ENCODE data around the gene HHAT.

Gene HHAT

DNA sequence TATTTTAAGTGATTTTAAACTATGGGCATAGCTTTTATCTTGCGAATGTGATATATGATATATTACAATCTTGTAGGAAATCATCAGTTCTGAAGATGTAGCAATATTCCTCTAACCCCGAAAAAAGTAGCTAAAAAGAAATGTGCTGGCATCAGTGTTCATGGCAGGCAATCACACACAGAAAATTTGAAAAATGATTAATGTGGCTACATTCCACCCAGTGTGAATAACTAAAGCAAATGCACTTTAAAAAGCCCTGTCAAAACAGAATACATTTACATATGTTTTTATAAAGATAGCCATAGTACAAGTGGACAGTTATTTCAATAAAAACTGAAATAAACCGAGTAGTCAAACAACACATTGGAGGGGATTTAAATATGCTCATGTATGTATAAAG lies 260.2 kb downstream of the HHAT start:
- H3K27me3 ChIP-seq (replicated peaks; ENCODE audit: control insufficient read depth, insufficient read depth, low read length): no peaks in the 10 kb centered on the region
- peak; percentile 15 for DNase-seq (ENCODE audit: low read depth)
- peaks cover 13% of the 10 kb centered on the region for H3K4me1 ChIP-seq (ENCODE audit: control insufficient read depth, insufficient read depth, low read length)
- no peak overlapping the region for H3K4me3 ChIP-seq (ENCODE audit: low read length)
- H3K9ac ChIP-seq (ENCODE audit: low read length): no peak overlapping the region
- H3K9me3 ChIP-seq (ENCODE audit: control insufficient read depth, low read length): no peaks in the 10 kb centered on the region
- H3K36me3 ChIP-seq (ENCODE audit: control insufficient read depth, insufficient read depth, low read length, severe bottlenecking): no peaks in the 10 kb centered on the region

DNA sequence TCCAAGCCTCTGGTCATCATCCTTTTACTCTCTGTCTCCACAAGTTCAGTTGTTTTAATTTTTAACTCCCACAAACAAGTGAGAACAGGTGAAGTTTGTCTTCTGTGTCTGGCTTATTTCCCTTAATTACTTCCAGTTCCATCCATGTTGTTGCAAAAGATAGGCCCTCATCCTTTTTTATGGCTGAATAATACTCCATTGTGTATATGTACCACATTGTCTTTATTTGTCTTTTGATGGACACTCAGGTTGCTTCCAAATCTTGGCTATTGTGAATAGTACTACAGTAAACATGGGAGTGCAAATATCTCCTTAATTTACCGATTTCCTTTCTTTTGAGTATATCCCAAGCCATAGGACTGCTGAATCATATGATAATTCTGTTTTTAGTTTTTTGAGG lies 262.5 kb downstream of the HHAT start:
- H3K9ac ChIP-seq (ENCODE audit: low read length): no peak overlapping the region
- no peaks in the 10 kb centered on the region for H3K36me3 ChIP-seq (ENCODE audit: control insufficient read depth, insufficient read depth, low read length, severe bottlenecking)
- no peak for DNase-seq (ENCODE audit: low read depth)
- H3K9me3 ChIP-seq (ENCODE audit: control insufficient read depth, low read length): no peaks in the 10 kb centered on the region
- H3K4me3 ChIP-seq (ENCODE audit: low read length): no peak overlapping the region
- no peaks in the 10 kb centered on the region for H3K27me3 ChIP-seq (replicated peaks; ENCODE audit: control insufficient read depth, insufficient read depth, low read length)
- H3K4me1 ChIP-seq (ENCODE audit: control insufficient read depth, insufficient read depth, low read length): peaks cover 13% of the 10 kb centered on the region

DNA sequence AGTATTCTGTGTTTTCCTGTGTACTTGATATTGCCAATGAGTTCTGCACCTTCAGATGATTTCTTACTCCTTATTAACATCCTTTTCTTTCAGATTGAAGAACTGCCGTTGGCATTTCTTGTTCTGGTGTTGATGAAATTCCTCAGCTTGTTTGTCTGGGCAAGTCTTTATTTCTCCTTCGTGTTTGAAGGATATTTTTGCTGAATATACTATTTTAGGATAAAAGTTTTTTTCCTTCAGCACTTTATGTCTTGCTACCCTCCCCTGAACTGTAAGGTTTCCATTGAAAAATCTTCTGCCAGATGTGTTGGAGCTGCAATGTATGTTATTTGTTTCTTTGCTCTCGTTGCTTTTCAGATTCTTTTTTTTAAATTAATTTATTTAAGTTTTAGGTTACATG lies 265.9 kb downstream of the HHAT start:
- no peak for DNase-seq (ENCODE audit: low read depth)
- Histone ChIP-seq H3K36me3 (ENCODE audit: control insufficient read depth, insufficient read depth, low read length, severe bottlenecking) (no peaks in the 10 kb centered on the region), H3K4me3 (ENCODE audit: low read length) (no peak overlapping the region), H3K9me3 (ENCODE audit: control insufficient read depth, low read length) (no peaks in the 10 kb centered on the region), H3K27me3 (replicated peaks; ENCODE audit: control insufficient read depth, insufficient read depth, low read length) (no peaks in the 10 kb centered on the region), H3K4me1 (ENCODE audit: control insufficient read depth, insufficient read depth, low read length) (peaks cover 21% of the 10 kb centered on the region), H3K9ac (ENCODE audit: low read length) (no peak overlapping the region)

DNA sequence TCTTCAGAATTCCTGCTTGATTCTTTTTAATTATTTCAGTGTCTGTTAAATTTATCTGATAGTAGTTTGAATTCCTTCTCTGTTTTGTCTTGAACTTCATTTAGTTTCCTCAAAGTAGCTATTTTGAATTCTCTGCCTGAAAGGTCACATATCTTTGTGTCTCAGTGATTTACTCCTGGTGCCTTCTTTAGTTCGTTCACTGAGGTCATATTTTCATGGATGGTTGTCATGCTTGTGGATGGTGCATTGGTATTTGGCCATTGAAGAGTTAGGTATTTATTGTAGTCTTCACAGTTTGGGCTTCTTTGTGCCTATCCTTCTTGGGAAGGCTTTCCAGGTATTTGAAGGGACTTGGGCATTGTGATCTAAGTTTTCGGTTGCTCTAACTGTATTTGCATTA lies 267.9 kb downstream of the HHAT start:
- H3K9ac ChIP-seq (ENCODE audit: low read length): no peak overlapping the region
- H3K4me3 ChIP-seq (ENCODE audit: low read length): no peak overlapping the region
- DNase-seq (ENCODE audit: low read depth): no peak
- no peaks in the 10 kb centered on the region for H3K27me3 ChIP-seq (replicated peaks; ENCODE audit: control insufficient read depth, insufficient read depth, low read length)
- peaks cover 25% of the 10 kb centered on the region for H3K4me1 ChIP-seq (ENCODE audit: control insufficient read depth, insufficient read depth, low read length)
- no peaks in the 10 kb centered on the region for H3K9me3 ChIP-seq (ENCODE audit: control insufficient read depth, low read length)
- no peaks in the 10 kb centered on the region for H3K36me3 ChIP-seq (ENCODE audit: control insufficient read depth, insufficient read depth, low read length, severe bottlenecking)

DNA sequence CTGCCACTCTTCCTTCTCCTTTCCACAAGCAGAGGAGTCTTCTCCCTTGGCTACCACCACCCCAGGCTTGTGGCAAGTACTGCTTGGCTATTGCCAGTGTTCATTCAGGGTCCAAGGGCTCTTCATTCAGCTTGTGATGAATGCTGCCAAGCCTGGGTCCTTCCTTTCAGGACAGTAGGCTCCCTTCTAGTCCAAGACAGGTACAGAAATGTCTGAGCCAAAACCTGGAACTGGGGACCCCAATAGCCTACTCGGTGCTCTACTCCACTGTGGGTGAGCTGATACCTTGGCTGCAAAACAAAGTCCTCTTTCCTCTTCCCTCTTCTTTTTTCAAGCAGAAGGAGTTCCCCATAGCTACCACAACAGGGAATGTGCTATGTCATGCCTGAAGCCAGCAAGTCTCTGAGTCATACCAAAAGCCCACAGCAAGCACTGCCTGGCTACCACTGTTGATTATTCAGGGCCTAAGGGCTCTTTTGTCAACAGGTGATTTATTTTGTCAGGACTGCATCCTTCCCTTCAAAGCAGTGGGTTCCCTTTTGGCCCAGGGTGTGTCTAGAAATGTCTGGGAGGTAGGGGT lies 268.9 kb downstream of the HHAT start:
- Histone ChIP-seq H3K9ac (ENCODE audit: low read length) (peak overlapping the region; percentile 77), H3K4me1 (ENCODE audit: control insufficient read depth, insufficient read depth, low read length) (peaks cover 25% of the 10 kb centered on the region), H3K27me3 (replicated peaks; ENCODE audit: control insufficient read depth, insufficient read depth, low read length) (no peaks in the 10 kb centered on the region), H3K36me3 (ENCODE audit: control insufficient read depth, insufficient read depth, low read length, severe bottlenecking) (no peaks in the 10 kb centered on the region), H3K9me3 (ENCODE audit: control insufficient read depth, low read length) (no peaks in the 10 kb centered on the region), H3K4me3 (ENCODE audit: low read length) (peak overlapping the region; percentile 5)
- peak; percentile 85 for DNase-seq (ENCODE audit: low read depth)

DNA sequence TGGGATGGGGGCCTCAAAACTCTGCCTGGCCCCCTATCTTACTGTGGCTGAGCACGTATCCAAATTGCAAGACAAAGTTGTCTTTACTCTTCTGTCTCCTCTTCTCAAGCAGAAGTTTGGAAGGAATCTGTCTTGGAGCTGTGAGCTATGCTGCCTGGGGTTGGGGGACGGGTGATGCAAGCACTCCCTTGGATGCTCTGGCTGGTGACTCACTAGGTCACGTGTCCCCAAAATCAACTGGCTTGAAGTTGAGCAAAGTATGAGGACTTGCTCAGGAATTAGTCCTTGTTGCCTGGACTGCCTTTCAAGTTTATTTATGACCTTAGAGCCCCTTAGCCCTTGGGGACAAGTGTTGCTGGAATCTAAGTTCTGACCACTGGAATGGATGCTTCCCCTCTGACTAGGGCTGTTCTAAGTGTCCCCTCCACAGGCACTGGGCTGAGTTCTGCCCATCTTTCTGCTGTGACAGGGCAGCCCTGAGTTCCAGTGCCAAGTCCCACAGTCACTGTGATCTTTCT lies 269.5 kb downstream of the HHAT start:
- H3K9ac ChIP-seq (ENCODE audit: low read length): peak overlapping the region; percentile 77
- H3K9me3 ChIP-seq (ENCODE audit: control insufficient read depth, low read length): no peaks in the 10 kb centered on the region
- H3K4me3 ChIP-seq (ENCODE audit: low read length): peak overlapping the region; percentile 5
- no peaks in the 10 kb centered on the region for H3K36me3 ChIP-seq (ENCODE audit: control insufficient read depth, insufficient read depth, low read length, severe bottlenecking)
- DNase-seq (ENCODE audit: low read depth): peak; percentile 96
- peaks cover 25% of the 10 kb centered on the region for H3K4me1 ChIP-seq (ENCODE audit: control insufficient read depth, insufficient read depth, low read length)
- no peaks in the 10 kb centered on the region for H3K27me3 ChIP-seq (replicated peaks; ENCODE audit: control insufficient read depth, insufficient read depth, low read length)

DNA sequence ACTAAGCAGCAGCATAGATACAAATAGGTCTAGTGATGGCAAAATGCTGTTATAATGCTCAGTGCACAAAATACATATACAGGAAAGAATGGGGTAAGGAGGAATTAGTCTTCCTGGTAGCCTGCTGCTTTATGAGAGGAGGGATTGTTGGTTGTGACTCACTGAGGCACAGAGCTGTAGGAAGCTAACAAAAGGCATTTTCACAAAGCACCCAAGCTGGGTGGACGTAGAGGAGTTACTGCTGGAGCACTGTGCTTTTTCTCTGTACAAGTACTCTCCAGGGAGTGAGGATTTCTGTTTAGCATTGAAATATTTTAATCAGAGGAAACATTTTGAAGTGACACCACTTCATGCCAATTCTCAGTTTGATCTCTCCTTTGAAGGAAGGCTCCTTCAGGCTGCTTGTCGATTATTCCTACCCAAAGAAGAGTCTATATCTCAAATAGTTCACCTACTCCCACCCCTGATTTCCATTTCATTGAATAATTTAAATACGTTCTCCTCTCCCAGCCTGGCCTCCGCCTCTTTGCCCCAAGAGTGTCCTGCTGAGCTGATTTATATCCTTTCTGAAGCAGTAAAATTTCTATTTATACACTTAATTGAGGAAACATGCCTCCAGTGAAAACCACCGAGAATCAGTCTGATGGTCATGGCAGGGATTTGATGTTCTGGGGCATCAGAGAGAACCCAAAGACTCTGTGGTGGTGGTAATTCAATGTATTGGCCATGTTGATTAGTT lies 271.9 kb downstream of the HHAT start:
- Histone ChIP-seq H3K4me3 (ENCODE audit: low read length) (no peak overlapping the region), H3K9me3 (ENCODE audit: control insufficient read depth, low read length) (no peaks in the 10 kb centered on the region), H3K27me3 (replicated peaks; ENCODE audit: control insufficient read depth, insufficient read depth, low read length) (no peaks in the 10 kb centered on the region), H3K4me1 (ENCODE audit: control insufficient read depth, insufficient read depth, low read length) (peaks cover 25% of the 10 kb centered on the region), H3K36me3 (ENCODE audit: control insufficient read depth, insufficient read depth, low read length, severe bottlenecking) (no peaks in the 10 kb centered on the region), H3K9ac (ENCODE audit: low read length) (no peak overlapping the region)
- DNase-seq (ENCODE audit: low read depth): peak; percentile 22

DNA sequence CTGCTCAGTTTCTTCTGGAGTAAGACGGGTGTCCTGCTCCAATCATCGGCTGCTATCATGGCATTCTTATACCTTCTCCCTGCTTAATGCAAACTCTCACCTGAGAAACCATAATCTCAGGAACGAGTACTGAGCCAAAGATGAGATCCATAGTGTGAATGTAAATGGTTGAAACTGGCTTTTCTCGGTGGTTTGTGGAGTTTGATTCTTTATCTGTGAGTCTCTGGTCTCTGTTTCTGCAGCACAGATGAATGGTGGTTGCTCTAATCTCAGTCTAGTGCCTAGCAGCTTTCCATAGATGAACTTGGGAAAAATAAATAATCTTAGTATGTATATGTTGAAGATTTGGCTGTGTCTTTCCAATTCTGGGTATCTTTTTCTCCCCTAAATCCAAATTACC lies 274.4 kb downstream of the HHAT start:
- DNase-seq (ENCODE audit: low read depth): no peak
- Histone ChIP-seq H3K27me3 (replicated peaks; ENCODE audit: control insufficient read depth, insufficient read depth, low read length) (no peaks in the 10 kb centered on the region), H3K9ac (ENCODE audit: low read length) (no peak overlapping the region)

DNA sequence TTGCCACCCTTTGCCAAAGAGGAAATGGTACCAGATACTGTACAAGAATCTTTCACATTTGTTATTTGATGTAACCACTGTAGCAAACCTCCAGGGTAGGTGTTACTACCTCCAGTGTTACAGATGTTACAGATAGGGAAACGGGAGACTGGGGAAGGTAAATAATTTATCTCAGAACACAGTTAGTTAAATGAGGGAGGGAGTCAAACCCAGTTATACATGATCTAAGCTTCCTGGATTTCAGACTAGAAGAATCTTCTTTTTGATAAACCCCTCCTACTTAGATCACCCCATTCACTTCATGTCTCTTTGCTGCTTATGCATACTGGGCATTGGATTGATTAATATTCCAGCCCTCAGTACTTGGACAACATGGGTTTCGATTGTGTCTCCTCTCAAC lies 276.4 kb downstream of the HHAT start:
- H3K36me3 ChIP-seq (ENCODE audit: control insufficient read depth, insufficient read depth, low read length, severe bottlenecking): no peaks in the 10 kb centered on the region
- DNase-seq (ENCODE audit: low read depth): no peak
- no peak overlapping the region for H3K4me3 ChIP-seq (ENCODE audit: low read length)
- H3K4me1 ChIP-seq (ENCODE audit: control insufficient read depth, insufficient read depth, low read length): peaks cover 5% of the 10 kb centered on the region
- H3K9ac ChIP-seq (ENCODE audit: low read length): no peak overlapping the region
- H3K27me3 ChIP-seq (replicated peaks; ENCODE audit: control insufficient read depth, insufficient read depth, low read length): no peaks in the 10 kb centered on the region
- H3K9me3 ChIP-seq (ENCODE audit: control insufficient read depth, low read length): peaks cover 4% of the 10 kb centered on the region

More for the DNA sequence above, 274.4 kb downstream of the HHAT start:
- H3K9me3 ChIP-seq (ENCODE audit: control insufficient read depth, low read length): peaks cover 4% of the 10 kb centered on the region
- H3K4me1 ChIP-seq (ENCODE audit: control insufficient read depth, insufficient read depth, low read length): peaks cover 12% of the 10 kb centered on the region
- no peak overlapping the region for H3K4me3 ChIP-seq (ENCODE audit: low read length)
- H3K36me3 ChIP-seq (ENCODE audit: control insufficient read depth, insufficient read depth, low read length, severe bottlenecking): no peaks in the 10 kb centered on the region

DNA sequence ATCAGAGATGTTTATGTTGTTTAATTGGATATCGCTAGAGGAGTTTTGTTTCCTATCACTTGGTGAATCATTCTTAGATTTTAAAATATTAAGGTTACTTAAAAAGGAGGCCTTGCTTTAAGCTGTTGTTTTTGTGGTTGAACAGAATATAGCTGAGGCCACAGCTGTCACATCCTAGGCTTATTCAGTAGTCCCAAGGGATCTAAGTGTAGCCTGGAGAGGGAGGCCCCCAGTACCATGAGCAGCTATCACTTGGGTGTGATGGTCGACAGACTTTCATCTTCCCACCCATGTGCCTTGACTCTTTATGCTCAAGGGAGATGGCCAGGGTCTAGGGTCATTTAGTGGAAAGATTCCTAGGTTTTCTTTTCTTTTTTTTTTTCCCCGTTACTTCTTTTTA lies 278.7 kb downstream of the HHAT start:
- peaks cover 4% of the 10 kb centered on the region for H3K9me3 ChIP-seq (ENCODE audit: control insufficient read depth, low read length)
- H3K4me3 ChIP-seq (ENCODE audit: low read length): no peak overlapping the region
- no peak overlapping the region for H3K9ac ChIP-seq (ENCODE audit: low read length)
- DNase-seq (ENCODE audit: low read depth): no peak
- no peaks in the 10 kb centered on the region for H3K36me3 ChIP-seq (ENCODE audit: control insufficient read depth, insufficient read depth, low read length, severe bottlenecking)
- H3K27me3 ChIP-seq (replicated peaks; ENCODE audit: control insufficient read depth, insufficient read depth, low read length): no peaks in the 10 kb centered on the region
- no peaks in the 10 kb centered on the region for H3K4me1 ChIP-seq (ENCODE audit: control insufficient read depth, insufficient read depth, low read length)

DNA sequence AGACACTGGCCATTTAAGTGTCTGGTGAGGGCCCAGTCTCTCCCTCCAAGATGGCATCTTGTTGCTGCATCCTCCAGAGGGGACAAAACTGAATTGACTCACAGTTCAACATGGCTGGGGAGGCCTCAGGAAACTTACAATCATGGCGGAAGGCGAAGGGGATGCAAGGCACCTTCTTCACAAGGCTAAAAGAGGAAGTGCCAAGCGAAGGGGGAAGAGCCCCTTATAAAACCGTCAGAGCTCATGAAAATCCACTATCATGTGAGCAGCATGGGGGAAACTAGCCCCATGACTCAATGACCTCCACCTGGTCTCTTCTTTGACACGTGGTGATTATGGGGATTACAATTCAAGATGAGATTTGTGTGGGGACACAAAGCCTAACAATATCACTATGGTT lies 280.1 kb downstream of the HHAT start:
- H3K9me3 ChIP-seq (ENCODE audit: control insufficient read depth, low read length): peaks cover 4% of the 10 kb centered on the region
- no peaks in the 10 kb centered on the region for H3K27me3 ChIP-seq (replicated peaks; ENCODE audit: control insufficient read depth, insufficient read depth, low read length)
- no peak overlapping the region for H3K4me3 ChIP-seq (ENCODE audit: low read length)
- DNase-seq (ENCODE audit: low read depth): no peak
- no peaks in the 10 kb centered on the region for H3K36me3 ChIP-seq (ENCODE audit: control insufficient read depth, insufficient read depth, low read length, severe bottlenecking)
- no peak overlapping the region for H3K9ac ChIP-seq (ENCODE audit: low read length)
- H3K4me1 ChIP-seq (ENCODE audit: control insufficient read depth, insufficient read depth, low read length): no peaks in the 10 kb centered on the region

Data from adipocyte (in vitro differentiated cells).